Measurements from ENCODE around the gene UBC. TPM values are rescaled to one million over a fixed set of nuclear protein-coding genes. Genes with fewer than 3 reads are reported as not detected.

The UBC gene
- total and polyA plus RNA-seq, 9 of the 15 experiments (the other 6 are each of a cell fraction or from before 2014, with no cell fraction given) = 533 to 1,153 (median 813) TPM

GRCh38 chr12:124953689-124954405 lies 39.4 kb upstream of the UBC start:
- Histone ChIP-seq H3K4me2 (ENCODE audit: insufficient read depth, low read length) (no peak overlapping the region), H3K79me2 (ENCODE audit: control insufficient read depth, insufficient read depth, low read length) (no peaks in the 10 kb centered on the region), H2AFZ (ENCODE audit: low read depth, low read length) (no peak overlapping the region), H3K9me1 (ENCODE audit: control insufficient read depth, insufficient read depth, low read length) (peaks cover 2% of the 10 kb centered on the region), H3K27me3 (ENCODE audit: control insufficient read depth in 2 of 2, insufficient read depth in 2 of 2, low read length in 2 of 2) (no peaks in the 10 kb centered on the region), H4K20me1 (replicated peaks; ENCODE audit: control insufficient read depth, insufficient read depth, low read length) (no peaks in the 10 kb centered on the region; the same call in 1 of the 2 replicates), H3K4me3 (no peak overlapping the region), H3K4me1 (replicated peaks in 1 of 2; ENCODE audit: control insufficient read depth in 2 of 2, insufficient read depth in 2 of 2, low read length in 2 of 2) (peaks cover 0 to 9% of the 10 kb centered on the region in 2 experiments; a peak in 1 of 5 replicates), H3K9ac (ENCODE audit: insufficient read depth in 1 of 2, low read depth in 2 of 2, low read length in 2 of 2) (no peak overlapping the region), H3K36me3 (ENCODE audit: control insufficient read depth, insufficient read depth, low read length) (peaks cover 88% of the 10 kb centered on the region; the same call in 2 of the 3 replicates), H3K9me3 (replicated peaks; ENCODE audit: control insufficient read depth, insufficient read depth, low read depth, low read length) (no peaks in the 10 kb centered on the region), H3K27ac (ENCODE audit: extremely low read depth, low read depth, low read length) (no peak overlapping the region)
- intact Hi-C loops (cut with micrococcal nuclease) (no loop called here), in situ Hi-C loops (cut with MboI) (no loop called here)
- ATAC-seq (no peak), DNase-seq (ENCODE audit: extremely low read depth in 1 of 4, low spot score in 3 of 4) (peak in 1 of 4 experiments; percentile 4), FAIRE-seq (no peak)
- POLR2A ChIA-PET = interaction anchor here (0.7 to 1.4 kb wide), 4 partner anchors 13 to 54 kb away, joined by 3 to 4 read pairs (median 3); partner anchors contain the start of gene UBC
- CTCF ChIA-PET (ENCODE audit: low intra/inter-chr PET ratio) = no interaction called here
- no TSS peak for BruUV-seq (replicated peaks)
- WGBS (ENCODE audit: insufficient coverage, low coverage, missing lambda C conversion rate) = 90% methylated on average over 22 of the region's 32 CpGs
- no peak for TF ChIP-seq NFE2L1 (tag; IDR thresholded peaks at IDR 0.05; ENCODE audit: borderline replicate concordance, low read depth)
- TF ChIP-seq BRCA1 (IDR thresholded peaks at IDR 0.05) = no peak
- no peak for TF ChIP-seq BRCA1 (CRISPR knock-in tag; IDR thresholded peaks at IDR 0.05)
- TF ChIP-seq HDAC2 (IDR thresholded peaks at IDR 0.05) = no peak
- TF ChIP-seq, protein P1, sequence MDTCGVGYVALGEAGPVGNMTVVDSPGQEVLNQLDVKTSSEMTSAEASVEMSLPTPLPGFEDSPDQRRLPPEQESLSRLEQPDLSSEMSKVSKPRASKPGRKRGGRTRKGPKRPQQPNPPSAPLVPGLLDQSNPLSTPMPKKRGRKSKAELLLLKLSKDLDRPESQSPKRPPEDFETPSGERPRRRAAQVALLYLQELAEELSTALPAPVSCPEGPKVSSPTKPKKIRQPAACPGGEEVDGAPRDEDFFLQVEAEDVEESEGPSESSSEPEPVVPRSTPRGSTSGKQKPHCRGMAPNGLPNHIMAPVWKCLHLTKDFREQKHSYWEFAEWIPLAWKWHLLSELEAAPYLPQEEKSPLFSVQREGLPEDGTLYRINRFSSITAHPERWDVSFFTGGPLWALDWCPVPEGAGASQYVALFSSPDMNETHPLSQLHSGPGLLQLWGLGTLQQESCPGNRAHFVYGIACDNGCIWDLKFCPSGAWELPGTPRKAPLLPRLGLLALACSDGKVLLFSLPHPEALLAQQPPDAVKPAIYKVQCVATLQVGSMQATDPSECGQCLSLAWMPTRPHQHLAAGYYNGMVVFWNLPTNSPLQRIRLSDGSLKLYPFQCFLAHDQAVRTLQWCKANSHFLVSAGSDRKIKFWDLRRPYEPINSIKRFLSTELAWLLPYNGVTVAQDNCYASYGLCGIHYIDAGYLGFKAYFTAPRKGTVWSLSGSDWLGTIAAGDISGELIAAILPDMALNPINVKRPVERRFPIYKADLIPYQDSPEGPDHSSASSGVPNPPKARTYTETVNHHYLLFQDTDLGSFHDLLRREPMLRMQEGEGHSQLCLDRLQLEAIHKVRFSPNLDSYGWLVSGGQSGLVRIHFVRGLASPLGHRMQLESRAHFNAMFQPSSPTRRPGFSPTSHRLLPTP (IDR thresholded peaks at IDR 0.05; ENCODE audit: borderline replicate concordance, extremely low read depth, insufficient read length) = no peak
- no peak for TF ChIP-seq HMBOX1 (IDR thresholded peaks at IDR 0.05)

All from K562 (cell line).